Neuronal stem cell (in vitro differentiated cells): Measurements from ENCODE around the gene FAF2.

Experiments used
- DNase-seq: peaks from one replicate; pipeline ENCODE4 v3.0.0-alpha.2; 2013; ENCODE audit warnings: low spot score
- H2AFZ ChIP-seq: one replicate; pipeline ENCODE4 v1.6.1; 2013; ENCODE audit warnings: mild to moderate bottlenecking, low read length, inconsistent platforms
- H2AK5ac ChIP-seq: 2 replicates; pipeline ENCODE4 v1.6.1; 2013; ENCODE audit warnings: low read depth, mild to moderate bottlenecking, inconsistent platforms, low read length, moderate library complexity, mixed read lengths
- H2BK120ac ChIP-seq: 2 replicates; pipeline ENCODE4 v1.6.1; 2013; ENCODE audit warnings: low read depth, mild to moderate bottlenecking, inconsistent platforms, low read length, moderate library complexity, mixed read lengths
- H2BK12ac ChIP-seq: one replicate; pipeline ENCODE4 v1.6.1; 2013; ENCODE audit warnings: low read length, inconsistent platforms
- H2BK15ac ChIP-seq: 2 replicates; pipeline ENCODE4 v1.6.1; 2013; ENCODE audit warnings: mild to moderate bottlenecking, low read length, inconsistent platforms, mixed read lengths
- H2BK5ac ChIP-seq: one replicate; pipeline ENCODE4 v1.6.1; 2013; ENCODE audit warnings: inconsistent platforms, mild to moderate bottlenecking, low read length, moderate library complexity
- H3K14ac ChIP-seq: one replicate; pipeline ENCODE4 v1.6.1; 2013; ENCODE audit warnings: low read length, inconsistent platforms
- H3K18ac ChIP-seq: 2 replicates; pipeline ENCODE4 v1.6.1; 2013; ENCODE audit warnings: low read length, inconsistent platforms
- H3K23ac ChIP-seq: 2 replicates; pipeline ENCODE4 v1.6.1; 2013; ENCODE audit warnings: low read depth, mild to moderate bottlenecking, mixed read lengths, low read length, inconsistent platforms; ENCODE audit not compliant: poor library complexity
- H3K27ac ChIP-seq: replicated peaks from 3 replicates; pipeline ENCODE4 v1.5.1; 2013; ENCODE audit warnings: low read length, inconsistent platforms
- H3K27me3 ChIP-seq, 3 experiments: 2 replicates each; pipeline ENCODE4 v1.6.1; 2013; ENCODE audit warnings: low read length in 3 of 3, mild to moderate bottlenecking in 2 of 3, inconsistent platforms in 1 of 3, low read depth in 1 of 3, mixed read lengths in 1 of 3, moderate library complexity in 1 of 3; ENCODE audit not compliant: control insufficient read depth in 3 of 3, insufficient read depth in 3 of 3
- H3K36me3 ChIP-seq, 2 donors: replicated peaks in 1 of 2; 2 replicates each; pipeline ENCODE4 v1.6.1; 2013; ENCODE audit warnings: low read length in 2 of 2; ENCODE audit not compliant: control insufficient read depth in 2 of 2, insufficient read depth in 2 of 2
- H3K4ac ChIP-seq: 2 replicates; pipeline ENCODE4 v1.6.1; 2013; ENCODE audit warnings: inconsistent platforms, mild to moderate bottlenecking, low read length, moderate library complexity
- H3K4me1 ChIP-seq, 2 donors: 1 replicate in 1 of 2; 2 replicates in 1 of 2; pipeline ENCODE4 v1.6.1; 2013; ENCODE audit warnings: low read length in 2 of 2, low read depth in 1 of 2; ENCODE audit not compliant: control insufficient read depth in 2 of 2, insufficient read depth in 1 of 2
- H3K4me2 ChIP-seq: one replicate; pipeline ENCODE4 v1.6.1; 2013; ENCODE audit warnings: mild to moderate bottlenecking, low read length, inconsistent platforms; ENCODE audit not compliant: insufficient read depth, poor library complexity, severe bottlenecking
- H3K4me3 ChIP-seq, 2 donors: 2 replicates each; pipeline ENCODE4 v1.5.1; 2013; ENCODE audit warnings: low read length in 2 of 2, mild to moderate bottlenecking in 2 of 2, inconsistent platforms in 1 of 2, moderate library complexity in 1 of 2
- H3K79me1 ChIP-seq: one replicate; pipeline ENCODE4 v1.6.1; 2013; ENCODE audit warnings: low read depth, mild to moderate bottlenecking, inconsistent platforms, low read length, moderate library complexity
- H3K9ac ChIP-seq: one replicate; pipeline ENCODE4 v1.6.1; 2013; ENCODE audit warnings: mild to moderate bottlenecking, low read depth, low read length, inconsistent platforms; ENCODE audit not compliant: poor library complexity
- H3K9me3 ChIP-seq, 2 donors: replicated peaks in 1 of 2; 2 replicates each; pipeline versions ENCODE3 to v1.6.1; 2013; ENCODE audit warnings: low read length in 2 of 2, mild to moderate bottlenecking in 2 of 2, inconsistent platforms in 1 of 2, low read depth in 1 of 2, mixed read lengths in 1 of 2, moderate library complexity in 1 of 2; ENCODE audit not compliant: control insufficient read depth in 2 of 2, insufficient read depth in 1 of 2
- H4K8ac ChIP-seq: one replicate; pipeline ENCODE4 v1.6.1; 2013; ENCODE audit warnings: low read depth, mild to moderate bottlenecking, inconsistent platforms, low read length, moderate library complexity
- H4K91ac ChIP-seq: one replicate; pipeline ENCODE4 v1.6.1; 2013; ENCODE audit warnings: low read length, low read depth, mild to moderate bottlenecking, inconsistent platforms; ENCODE audit not compliant: poor library complexity
- WGBS, 2 donors: extraction: QIAGEN DNeasy Blood & Tissue Kit; methylation state at CpG; one replicate each; pipeline ENCODE4 v1.1.7; 2013; ENCODE audit warnings: missing lambda C conversion rate in 2 of 2, mixed read lengths in 1 of 2; ENCODE audit not compliant: insufficient read length in 2 of 2, insufficient replicate concordance in 1 of 2; ENCODE audit errors: extremely low coverage in 2 of 2; 5-methylcytosine and 5-hydroxymethylcytosine counted together

The FAF2 gene

GRCh38 chr5:176535664-176536131, 87.5 kb downstream of the FAF2 start:
- Histone ChIP-seq H3K9me3 (no peaks in the 10 kb centered on the region), H3K4me3 (peak overlapping the region; percentile 90 to 92), H3K27ac (no peak overlapping the region), H4K91ac (no peak overlapping the region), H4K8ac (no peak overlapping the region), H2AK5ac (peak overlapping the region; percentile 26), H2BK15ac (no peak overlapping the region), H3K4ac (no peak overlapping the region), H2AFZ (peak overlapping the region; percentile 90), H3K36me3 (peaks cover 18 to 42% of the 10 kb centered on the region in 2 donors), H3K18ac (peak overlapping the region; percentile 99), H3K4me2 (peak overlapping the region; percentile 85), H3K79me1 (peaks cover 23% of the 10 kb centered on the region), H2BK12ac (no peak overlapping the region), H3K4me1 (peaks cover 5 to 19% of the 10 kb centered on the region in 2 donors), H3K23ac (no peak overlapping the region), H3K9ac (peak overlapping the region; percentile 92), H2BK5ac (no peak overlapping the region), H3K14ac (no peak overlapping the region), H3K27me3 (no peaks in the 10 kb centered on the region), H2BK120ac (peak overlapping the region; percentile 90)
- DNase-seq = no peak
- no CpG with 5 or more reads among the region's 9 CpGs for WGBS, 2 donors

GRCh38 chr5:176536132-176536901, 88.1 kb downstream of the FAF2 start:
- Histone ChIP-seq H3K4me2 (peak overlapping the region; percentile 85), H4K8ac (no peak overlapping the region), H3K4me3 (peak overlapping the region; percentile 90 to 92), H3K79me1 (peaks cover 21% of the 10 kb centered on the region), H2BK12ac (no peak overlapping the region), H3K9ac (peak overlapping the region; percentile 92), H3K27me3 (no peaks in the 10 kb centered on the region), H2BK5ac (peak overlapping the region; percentile 96), H3K4ac (no peak overlapping the region), H3K14ac (peak overlapping the region; percentile 78), H3K18ac (peak overlapping the region; percentile 99), H4K91ac (peak overlapping the region; percentile 86), H3K27ac (peak overlapping the region; percentile 97), H3K9me3 (no peaks in the 10 kb centered on the region), H2AFZ (peak overlapping the region; percentile 90), H3K23ac (no peak overlapping the region), H3K36me3 (peaks cover 13 to 37% of the 10 kb centered on the region in 2 donors), H2BK120ac (peak overlapping the region; percentile 90), H2BK15ac (peak overlapping the region; percentile 26), H2AK5ac (peak overlapping the region; percentile 26), H3K4me1 (peaks cover 7 to 22% of the 10 kb centered on the region in 2 donors)
- peak; percentile 82 for DNase-seq
- WGBS, 2 donors = no CpG with 5 or more reads among the region's 43 CpGs

- peak within 1 kb of the TSS; percentile 92 for H2AFZ ChIP-seq
- H3K18ac ChIP-seq = peak within 1 kb of the TSS; percentile 99
- H4K8ac ChIP-seq = no peak within 1 kb of the TSS
- H2AK5ac ChIP-seq = peak within 1 kb of the TSS; percentile 85
- H2BK12ac ChIP-seq = no peak within 1 kb of the TSS
- H3K14ac ChIP-seq = peak within 1 kb of the TSS; percentile 78
- peak within 1 kb of the TSS; percentile 71 for H3K4ac ChIP-seq
- WGBS, 2 donors = no CpG with 5 or more reads among the region's 63 CpGs
- H2BK15ac ChIP-seq = peak within 1 kb of the TSS; percentile 95
- H3K4me2 ChIP-seq = peak within 1 kb of the TSS; percentile 85
- peaks cover 0 to under 1% (median 0%) of the 10 kb centered on the region in 3 experiments for H3K27me3 ChIP-seq
- H3K4me3 ChIP-seq = peak within 1 kb of the TSS; percentile 92 to 98
- peak within 1 kb of the TSS; percentile 96 for H2BK5ac ChIP-seq
- H3K23ac ChIP-seq = peak within 1 kb of the TSS; percentile 90
- H3K9ac ChIP-seq = peak within 1 kb of the TSS; percentile 95
- peak within 1 kb of the TSS; percentile 90 for H4K91ac ChIP-seq
- H3K9me3 ChIP-seq = no peaks in the 10 kb centered on the region
- peak; percentile 96 for DNase-seq
- peak within 1 kb of the TSS; percentile 97 for H3K27ac ChIP-seq
- H3K79me1 ChIP-seq = peaks cover 18% of the 10 kb centered on the region
- peaks cover 8 to 30% of the 10 kb centered on the region in 2 donors for H3K36me3 ChIP-seq
- peaks cover 13 to 29% of the 10 kb centered on the region in 2 donors for H3K4me1 ChIP-seq
- H2BK120ac ChIP-seq = peak within 1 kb of the TSS; percentile 90
Measured at GRCh38 chr5:176536902-176537553, 88.8 kb downstream of the FAF2 start, which contains the start of gene RNF44. Gene RNF44 (minus strand): TSS chr5:176537402. CDS start chr5:176532472, 4,930 bp downstream.
